GM08714 (cell line): ENCODE measurements around the gene ADIPOR2.
"Not testable (repeated sequence)": the region's sequence is repeated elsewhere in the genome, so short reads cannot be mapped to it uniquely, and the experiment has no call there.

Experiments used
- H3K4me3 ChIP-seq: fragments of 200-500 bp; sonication (Bioruptor generic); 2 replicates; pipeline ENCODE4 v1.5.1; 2014; ENCODE audit warnings: mild to moderate bottlenecking, low read length, inconsistent platforms
- ZNF274 ChIP-seq: IDR thresholded peaks from 2 replicates; pipeline ENCODE4 v1.6.1; 2012; ENCODE audit warnings: mild to moderate bottlenecking, low read depth, low read length

Gene ADIPOR2

DNA sequence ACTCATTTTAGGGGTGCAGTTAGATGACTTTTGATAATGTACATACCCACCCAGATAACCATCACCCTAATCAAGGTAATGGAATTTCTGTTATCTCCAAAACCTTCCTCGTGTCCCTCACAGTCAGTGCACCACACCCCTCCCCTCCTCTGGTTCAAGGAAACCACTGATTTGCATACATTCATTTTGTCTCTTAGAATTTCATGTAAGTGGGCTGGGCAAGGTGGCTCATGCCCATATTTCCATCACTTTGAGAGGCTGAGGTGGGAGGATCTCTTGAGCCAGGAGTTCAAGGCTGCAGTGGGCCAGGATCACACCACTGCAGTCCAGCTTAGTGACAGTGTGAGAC, 15.7 kb downstream of the ADIPOR2 start:
- no peak for TF ChIP-seq ZNF274
- no peak overlapping the region for H3K4me3 ChIP-seq

DNA sequence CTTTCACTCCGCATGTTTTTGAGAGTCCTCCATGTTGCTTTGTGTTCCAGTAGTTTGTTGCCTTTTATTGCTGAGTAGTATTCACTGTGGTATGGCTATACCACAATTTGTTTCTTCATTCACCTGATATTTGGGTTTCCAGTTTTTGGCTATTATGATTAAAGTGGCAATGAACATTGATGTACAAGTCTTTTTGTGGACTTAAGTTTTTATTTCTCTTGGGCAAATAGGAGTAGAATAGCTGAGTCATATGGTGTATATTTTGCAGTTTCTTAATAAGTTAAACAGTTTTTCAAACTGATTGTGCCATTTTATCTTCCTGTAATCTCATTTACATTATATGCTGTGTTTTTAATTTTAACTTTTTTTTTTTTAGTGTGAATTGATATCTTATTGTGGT, 16.2 kb downstream of the ADIPOR2 start:
- no peak overlapping the region for H3K4me3 ChIP-seq
- no peak for TF ChIP-seq ZNF274

DNA sequence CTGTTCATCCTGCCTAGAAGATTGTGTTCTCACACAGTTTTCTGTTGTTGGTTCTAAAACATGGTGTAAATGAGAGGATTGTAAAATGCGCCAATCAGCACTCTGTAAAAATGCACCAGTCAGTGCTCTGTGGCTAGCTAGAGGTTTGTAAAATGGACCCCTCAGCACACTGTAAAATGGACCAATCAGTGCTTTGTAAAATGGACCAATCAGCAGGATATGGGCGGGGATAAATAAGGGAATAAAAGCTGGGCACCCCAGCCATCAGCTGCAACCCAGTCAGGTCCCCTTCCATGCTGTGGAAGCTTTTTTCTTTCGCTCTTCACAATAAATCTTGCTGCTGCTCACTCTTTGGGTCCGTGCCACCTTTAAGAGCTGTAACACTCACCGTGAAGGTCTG, 19.1 kb downstream of the ADIPOR2 start:
- not testable (repeated sequence) for H3K4me3 ChIP-seq

DNA sequence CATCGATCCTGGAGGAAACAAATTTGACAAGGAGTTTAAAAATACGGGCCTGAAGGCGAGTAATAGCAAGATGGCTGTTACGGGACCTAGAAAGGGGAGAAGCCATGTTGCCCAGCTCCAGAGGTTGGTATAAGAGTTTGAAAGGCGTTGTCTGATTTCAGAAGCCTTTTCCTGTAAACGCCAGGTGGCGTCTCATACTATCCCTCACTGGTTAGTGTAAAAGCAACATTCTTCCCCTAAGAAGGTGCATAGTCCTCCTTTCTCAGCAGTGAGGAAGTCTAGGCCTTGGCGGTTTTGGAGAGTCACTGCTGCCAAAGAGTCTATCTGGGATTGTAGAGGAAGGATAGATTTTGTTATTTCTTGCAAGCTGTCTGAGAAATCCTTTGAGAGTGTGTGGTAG, 20.0 kb downstream of the ADIPOR2 start:
- not testable (repeated sequence) for H3K4me3 ChIP-seq

DNA sequence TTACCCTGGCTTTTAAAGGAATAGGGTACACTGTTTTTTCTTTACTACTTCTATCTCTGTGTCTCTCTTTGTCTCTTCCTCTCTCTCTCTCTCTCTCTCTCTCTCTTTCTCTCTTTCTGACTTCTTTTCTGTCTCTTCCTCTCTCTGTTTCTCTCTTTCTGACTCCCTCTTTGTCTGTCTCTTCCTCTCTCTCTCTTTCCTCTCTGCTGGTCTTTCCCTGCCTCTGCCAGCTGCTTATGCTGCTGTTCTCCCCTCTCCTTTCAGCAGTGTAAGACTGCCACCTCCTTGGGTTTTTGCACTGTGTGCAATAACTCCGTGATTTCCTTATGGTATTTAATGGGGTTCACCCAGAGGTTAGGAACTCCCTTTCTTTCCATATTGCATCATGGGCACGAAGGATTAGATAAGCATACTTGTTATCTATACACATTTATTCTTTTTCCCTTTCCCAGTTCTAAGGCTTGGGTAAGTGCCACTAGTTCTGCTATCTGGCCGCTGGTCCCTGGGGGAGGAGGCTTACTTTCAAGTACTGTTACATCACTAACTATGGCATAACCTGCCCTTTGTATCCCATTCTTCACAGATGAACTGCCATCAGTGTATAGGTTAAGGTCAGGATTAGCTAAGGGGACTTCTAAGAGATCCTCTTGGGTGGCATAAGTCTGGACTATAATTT, 20.8 kb downstream of the ADIPOR2 start:
- not testable (repeated sequence) for H3K4me3 ChIP-seq

DNA sequence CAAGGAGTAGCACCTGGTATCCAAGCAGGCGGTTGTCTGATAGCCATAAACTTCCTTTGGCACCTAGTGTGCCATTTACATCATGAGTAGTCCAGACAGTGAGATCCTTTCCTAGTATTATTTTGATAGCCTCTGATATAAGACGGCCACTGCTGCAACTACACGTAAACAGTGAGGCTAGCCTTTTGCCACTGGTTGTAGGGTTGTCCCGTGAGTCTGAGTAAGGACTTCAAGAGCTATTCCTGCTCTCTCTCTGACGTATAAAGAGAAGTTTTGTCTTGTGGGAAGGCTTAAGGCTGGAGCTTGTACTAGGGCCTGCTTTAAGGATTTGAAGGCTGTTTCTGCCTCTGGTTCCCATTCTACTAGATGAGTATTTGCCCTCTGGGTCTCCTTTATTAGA, 21.4 kb downstream of the ADIPOR2 start:
- not testable (repeated sequence) for H3K4me3 ChIP-seq

DNA sequence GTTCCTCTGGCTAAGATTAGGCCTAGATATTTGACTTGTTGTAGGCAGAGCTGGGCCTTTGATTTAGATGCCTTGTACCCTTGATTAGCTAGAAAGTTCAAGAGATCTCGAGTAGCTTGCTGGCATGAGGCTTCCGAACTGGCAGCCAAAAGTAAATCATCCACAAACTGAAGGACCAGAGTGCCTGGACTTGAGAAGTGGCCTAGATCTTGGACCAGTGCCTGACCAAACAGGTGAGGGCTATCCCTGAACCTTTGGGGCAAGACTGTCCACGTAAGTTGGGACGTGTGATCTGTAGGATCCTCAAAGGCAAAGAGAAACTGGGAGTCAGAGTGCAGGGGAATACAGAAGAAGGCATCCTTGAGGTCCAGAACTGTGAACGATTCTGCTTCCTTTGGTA, 22.0 kb downstream of the ADIPOR2 start:
- not testable (repeated sequence) for H3K4me3 ChIP-seq

DNA sequence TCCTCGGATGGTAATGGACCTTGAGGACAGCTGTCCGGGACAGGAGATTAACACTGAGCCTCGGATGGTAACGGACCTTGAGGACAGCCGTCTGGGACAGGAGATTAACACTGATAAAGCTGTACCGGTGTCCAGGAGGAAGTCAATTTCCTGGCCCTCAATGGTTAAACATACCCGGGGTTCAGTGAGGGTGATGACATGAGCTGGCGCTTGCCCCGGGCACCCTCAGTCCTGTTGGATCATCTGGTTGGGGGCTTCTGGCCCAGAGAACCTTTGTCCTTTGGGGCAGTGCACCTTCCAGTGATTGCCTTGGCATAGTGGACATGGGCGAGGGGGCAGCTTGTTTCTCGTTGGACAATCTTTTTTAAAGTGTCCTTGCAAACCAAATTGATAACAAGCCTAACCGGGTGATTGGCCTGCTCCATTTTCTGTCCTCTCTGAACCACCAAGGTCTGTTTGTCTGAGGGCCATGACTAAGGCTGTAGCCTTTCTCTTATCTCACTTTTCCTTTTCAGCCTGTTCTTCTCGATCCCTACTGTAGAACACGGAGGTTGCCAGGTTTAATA, 23.0 kb downstream of the ADIPOR2 start:
- not testable (repeated sequence) for H3K4me3 ChIP-seq

DNA sequence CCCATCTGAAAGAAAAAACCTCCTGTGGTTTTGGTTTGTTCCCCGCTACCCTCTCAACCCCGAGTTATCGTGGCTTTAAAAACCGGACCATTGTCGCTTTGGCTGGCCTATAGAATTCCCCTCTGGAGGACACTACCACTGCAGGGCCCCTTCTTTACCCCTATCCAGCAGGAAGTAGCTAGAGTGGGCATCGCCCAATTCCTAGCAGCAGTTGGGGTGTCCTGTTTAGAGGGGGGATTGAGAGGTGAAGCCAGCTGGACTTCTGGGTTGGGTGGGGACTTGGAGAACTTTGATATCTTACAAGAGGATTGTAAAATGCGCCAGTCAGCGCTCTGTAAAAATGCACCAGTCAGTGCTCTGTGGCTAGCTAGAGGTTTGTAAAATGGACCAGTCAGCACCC, 24.6 kb downstream of the ADIPOR2 start:
- not testable (repeated sequence) for H3K4me3 ChIP-seq

DNA sequence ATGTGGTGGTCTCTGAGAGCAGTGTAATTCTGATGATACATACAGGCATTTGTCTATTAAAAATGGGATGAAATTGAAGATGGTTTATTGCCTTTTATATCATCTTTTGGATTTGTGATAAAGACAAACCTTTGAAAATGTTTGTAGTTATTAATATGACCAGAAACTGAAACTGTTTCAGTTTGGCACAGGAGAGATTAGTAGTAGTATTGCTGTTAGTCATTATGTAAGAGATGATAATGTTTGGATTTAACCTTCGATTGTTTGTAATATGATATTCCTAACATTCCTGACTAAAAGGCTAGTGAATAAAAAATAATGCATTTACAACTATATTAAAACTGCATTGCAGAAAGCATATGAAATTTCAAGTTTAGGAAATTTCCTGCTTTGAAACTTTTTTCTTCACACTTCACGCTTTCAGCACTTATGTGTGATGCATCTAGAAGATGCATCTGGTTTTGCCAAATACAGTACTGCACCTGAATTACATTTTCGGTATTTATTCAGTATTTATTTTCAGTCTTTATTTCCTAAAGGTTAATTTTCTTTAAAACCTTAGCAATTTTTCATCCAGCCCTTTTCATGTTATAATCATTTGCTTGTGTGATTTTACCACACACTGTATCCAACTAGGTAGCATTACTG, 25.5 kb downstream of the ADIPOR2 start:
- no peak overlapping the region; the same call in 1 of the 2 replicates for H3K4me3 ChIP-seq
- TF ChIP-seq ZNF274 = no peak

DNA sequence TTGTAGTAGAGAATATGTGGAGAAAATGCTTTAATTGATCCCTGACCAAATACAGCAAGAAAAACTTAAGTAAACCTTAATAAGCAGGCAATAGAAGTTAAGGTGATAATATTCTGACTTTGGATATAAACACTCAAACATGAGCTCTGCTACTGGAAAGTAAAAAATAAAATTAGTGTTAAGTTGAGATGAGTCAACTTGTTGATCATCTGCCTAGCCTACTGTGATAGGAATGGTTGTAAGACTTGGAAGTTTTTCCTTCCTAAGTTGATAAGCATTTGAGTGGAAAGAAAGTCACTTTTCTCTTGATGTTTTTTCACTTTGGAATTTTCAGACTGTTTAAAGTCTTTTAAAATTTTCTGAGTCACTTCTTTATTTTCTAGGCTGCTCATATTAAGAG, 26.0 kb downstream of the ADIPOR2 start:
- no peak overlapping the region for H3K4me3 ChIP-seq
- no peak for TF ChIP-seq ZNF274

DNA sequence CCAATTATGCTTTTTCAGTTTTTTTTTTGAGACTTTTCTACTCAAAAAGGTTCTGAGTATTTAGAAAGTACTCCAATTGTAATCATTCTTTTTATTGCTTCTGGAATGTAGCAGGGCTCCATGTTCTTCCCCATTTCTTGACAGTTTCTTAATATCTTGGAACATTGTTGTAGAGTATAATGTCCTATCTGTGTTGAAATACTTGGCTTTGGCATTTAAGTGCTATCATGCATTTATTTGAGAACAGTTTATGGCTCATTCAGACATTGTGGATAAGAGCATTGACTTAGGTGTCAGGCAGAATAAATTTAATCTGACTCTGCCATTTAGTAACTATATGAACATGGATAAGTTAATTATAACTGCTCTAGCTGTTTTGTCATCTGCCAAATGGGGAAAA, 28.3 kb downstream of the ADIPOR2 start:
- TF ChIP-seq ZNF274 = no peak

DNA sequence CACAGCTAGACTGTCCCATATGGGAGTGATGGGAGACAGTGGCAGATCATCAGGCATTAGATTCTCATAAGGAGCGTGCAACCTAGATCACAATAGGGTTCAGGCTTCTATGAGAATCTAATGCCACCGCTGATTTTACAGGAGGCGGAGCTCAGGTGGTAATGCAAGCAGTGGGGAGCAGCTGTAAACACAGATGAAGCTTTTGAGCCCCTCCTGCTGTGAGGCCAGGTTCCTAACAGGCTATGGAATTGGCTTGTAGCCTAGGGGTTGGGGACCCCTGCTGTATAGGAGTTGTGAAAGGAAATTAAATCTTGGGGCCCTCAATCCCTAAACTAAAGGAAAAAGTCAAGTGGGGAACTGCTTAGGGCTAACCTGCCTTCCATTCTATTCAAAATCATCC, 29.6 kb downstream of the ADIPOR2 start:
- no peak overlapping the region for H3K4me3 ChIP-seq
- no peak for TF ChIP-seq ZNF274

More for the DNA sequence above, 28.3 kb downstream of the ADIPOR2 start:
- H3K4me3 ChIP-seq = no peak overlapping the region

DNA sequence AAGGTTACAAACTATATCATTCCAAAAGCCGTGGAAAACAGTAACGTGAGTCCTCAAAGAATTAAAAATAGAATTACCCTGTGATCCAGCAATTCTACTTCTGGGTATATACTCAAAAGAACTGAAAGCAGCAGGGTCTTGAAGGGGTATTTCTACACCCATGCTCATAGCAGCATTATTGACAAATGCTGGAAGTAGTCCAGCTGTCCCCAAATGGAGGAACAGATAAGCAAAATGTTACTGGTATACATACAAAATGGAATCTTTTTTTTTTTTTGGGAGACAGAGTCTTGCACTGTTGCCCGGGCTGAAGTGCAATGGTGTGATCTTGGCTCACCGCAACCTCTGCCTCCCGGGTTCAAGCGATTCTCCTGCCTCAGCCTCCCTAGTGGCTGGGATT, 32.9 kb downstream of the ADIPOR2 start:
- no peak for TF ChIP-seq ZNF274

DNA sequence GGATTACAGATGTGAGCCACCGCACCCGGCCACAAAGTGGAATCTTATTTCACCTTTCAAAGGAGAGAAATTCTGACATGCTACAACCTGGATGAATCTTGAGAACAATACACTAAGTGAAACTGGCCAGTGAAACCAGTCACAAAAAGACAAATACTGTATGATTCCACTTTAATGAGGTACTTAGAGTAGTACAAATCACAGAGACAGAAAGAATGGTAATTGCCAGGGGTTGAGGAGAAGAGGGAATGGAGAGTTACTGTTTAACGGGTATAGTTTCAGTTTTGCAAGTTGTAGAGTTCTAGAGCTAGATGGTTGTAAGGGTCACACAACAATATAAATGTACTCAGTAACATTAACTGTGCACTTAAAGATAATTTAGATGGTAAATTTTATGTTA, 33.4 kb downstream of the ADIPOR2 start:
- no peak overlapping the region for H3K4me3 ChIP-seq
- no peak for TF ChIP-seq ZNF274

More for the DNA sequence above, 32.9 kb downstream of the ADIPOR2 start:
- no peak overlapping the region for H3K4me3 ChIP-seq

DNA sequence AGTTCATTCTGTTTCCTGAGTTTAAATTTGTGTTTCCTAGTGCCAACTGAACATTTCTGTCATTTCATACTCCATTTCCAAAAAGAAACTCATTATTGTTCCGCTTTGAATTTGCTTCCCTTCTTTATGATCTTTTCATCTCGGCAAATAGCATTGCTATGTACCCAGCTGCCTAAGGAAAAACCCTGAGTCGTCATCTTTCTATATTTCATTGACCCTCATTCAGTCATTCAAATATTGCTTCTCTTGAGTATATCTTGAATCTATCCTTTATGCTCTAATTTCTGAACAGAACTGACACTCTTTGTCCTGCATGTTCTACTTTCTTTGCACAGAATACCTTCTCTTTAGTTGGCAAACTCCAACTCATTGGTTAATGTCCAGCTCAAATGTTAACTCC, 35.9 kb downstream of the ADIPOR2 start:
- no peak for TF ChIP-seq ZNF274
- no peak overlapping the region for H3K4me3 ChIP-seq
